HG02642 (cell line): ENCODE data around the gene ATP5F1D.

Experiments
- ATAC-seq: cut with Tn5 transposase; IDR thresholded peaks from one replicate; pipeline ENCODE4 v1.9.1; 2021; ENCODE audit warnings: mild to moderate bottlenecking; ENCODE audit not compliant: unreplicated experiment, poor library complexity

ATP5F1D gene

DNA sequence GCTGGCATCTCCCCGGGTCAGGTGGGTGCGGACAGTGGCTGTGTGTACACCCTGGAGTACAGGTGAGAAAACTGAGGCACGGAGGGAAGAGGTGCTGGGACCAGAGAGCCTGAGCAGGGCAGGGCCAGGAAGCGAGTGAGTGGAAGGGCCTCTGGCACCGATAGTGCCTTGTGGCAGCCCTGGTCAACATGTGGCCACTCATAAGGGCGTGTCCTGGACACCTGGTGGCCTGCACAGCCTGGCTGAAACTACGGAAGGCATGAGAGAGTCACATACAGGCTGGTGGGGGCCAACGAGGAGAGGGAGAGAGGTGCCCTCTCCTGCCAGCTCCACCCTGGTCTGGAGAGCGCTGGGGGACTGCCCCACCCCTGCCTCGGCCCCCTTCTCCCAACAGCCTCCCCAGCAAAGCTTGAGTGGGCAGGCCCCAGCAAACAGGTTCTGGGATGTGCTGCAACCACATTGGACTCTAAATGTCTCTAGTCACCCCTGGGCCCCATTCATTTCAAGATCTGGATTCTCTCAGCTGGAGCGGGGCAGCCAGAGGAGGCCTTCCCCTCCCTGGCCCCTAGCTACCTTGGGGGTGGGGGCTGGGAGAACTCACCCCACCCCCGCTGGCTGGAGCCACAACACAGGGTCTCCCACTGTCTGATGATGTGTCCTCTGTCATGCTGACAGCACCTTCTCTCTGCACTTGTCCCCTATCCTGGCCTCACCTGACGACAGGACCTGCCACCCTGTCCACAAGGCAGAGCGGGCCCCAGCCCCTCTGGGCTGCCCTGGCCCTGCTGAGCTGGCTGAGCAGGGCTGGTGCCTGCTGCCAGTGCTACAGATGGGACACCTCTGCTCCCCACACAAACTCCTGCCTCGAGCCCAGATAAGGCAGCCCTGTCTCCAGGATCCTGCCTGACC, 9.6 kb upstream of the ATP5F1D start:
- ATAC-seq: no peak

- no peak for ATAC-seq
Observed at GRCh38 chr19:1232652-1233072, 8.9 kb upstream of the ATP5F1D start.

DNA sequence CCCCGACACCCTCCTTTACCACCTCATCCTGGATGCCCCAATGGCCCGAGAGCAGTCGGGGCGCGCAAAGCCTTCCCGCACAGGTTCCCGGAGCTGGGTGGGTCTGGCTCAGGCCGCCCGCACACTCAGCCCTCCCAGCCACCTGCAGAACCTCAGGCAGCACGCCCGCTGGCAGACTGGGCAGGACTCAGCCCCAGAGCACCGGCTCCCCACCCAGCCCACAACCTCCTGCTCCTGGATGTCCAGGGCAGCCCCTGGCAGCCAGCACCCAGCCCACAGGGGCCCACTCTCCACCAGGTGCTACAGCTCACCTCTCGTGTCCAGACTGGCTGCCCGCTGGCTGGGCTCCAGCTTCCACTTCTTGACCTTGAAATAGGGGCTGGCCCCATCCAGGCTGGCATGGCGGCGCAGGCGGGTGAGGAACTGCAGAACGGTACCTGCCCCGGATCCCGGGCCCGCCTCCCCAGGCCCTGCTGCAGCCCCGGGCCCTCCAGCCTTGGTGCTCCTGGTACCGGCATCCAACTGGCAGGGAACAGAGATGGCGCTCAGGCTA, 8.4 kb upstream of the ATP5F1D start:
- no peak for ATAC-seq

- no peak for ATAC-seq
Observed at GRCh38 chr19:1234051-1234954, 7.2 kb upstream of the ATP5F1D start.

- no peak for ATAC-seq
Observed at GRCh38 chr19:1234955-1235380, 6.6 kb upstream of the ATP5F1D start.

- ATAC-seq: no peak
Observed at GRCh38 chr19:1235625-1236538, 5.7 kb upstream of the ATP5F1D start.

DNA sequence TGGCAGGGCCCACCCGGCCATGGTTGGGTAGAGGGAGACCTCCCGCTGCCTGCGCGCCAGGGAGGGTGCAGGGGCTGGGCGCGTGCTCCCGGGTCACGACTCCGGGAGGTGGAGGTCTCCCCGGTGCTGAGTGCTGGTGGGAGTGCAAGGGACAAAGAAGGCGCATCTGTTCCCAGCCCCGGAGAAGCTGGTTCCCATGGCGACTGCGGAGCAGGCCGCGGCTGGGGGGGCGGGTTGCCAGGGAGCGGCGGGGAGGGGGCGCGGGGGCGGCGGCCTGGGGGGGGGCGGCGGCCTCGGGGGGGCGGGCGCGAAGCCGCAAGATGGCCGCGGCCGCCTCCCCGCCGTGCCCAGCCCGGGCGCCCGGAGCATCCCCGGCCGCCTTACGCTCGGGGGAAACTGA, 5.0 kb upstream of the ATP5F1D start:
- ATAC-seq: no peak

DNA sequence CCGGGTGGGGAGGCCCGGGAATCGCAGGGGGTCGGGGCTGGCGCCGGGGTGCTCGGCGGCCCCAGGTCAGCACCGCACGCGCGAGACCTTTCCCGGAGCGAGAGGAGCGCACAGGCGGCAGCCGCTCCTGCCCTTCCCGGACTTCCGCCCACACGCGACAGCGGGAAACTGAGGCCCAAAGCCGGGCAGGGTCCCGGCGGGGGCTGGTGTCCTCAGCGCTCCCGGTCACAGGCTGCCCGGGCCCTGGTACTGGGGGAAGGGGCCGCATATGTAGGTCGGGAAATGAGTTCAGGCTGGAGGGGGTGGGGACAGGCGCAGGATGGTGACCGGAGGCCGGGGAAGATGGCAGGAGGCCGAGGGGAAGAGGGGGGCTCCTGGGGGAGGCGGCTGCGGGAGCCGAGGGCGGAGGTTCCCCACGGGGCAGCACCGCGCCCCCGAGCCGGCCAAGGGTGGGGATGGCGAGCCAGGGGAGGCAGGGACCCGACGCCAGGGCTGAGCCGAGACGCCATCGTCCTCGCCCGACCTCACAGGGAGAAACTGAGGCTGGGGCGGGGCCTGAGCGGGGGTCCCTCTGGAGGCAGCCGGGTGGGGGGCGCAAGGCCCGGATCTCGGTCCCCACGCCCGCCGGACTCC, 4.4 kb upstream of the ATP5F1D start:
- ATAC-seq: no peak

DNA sequence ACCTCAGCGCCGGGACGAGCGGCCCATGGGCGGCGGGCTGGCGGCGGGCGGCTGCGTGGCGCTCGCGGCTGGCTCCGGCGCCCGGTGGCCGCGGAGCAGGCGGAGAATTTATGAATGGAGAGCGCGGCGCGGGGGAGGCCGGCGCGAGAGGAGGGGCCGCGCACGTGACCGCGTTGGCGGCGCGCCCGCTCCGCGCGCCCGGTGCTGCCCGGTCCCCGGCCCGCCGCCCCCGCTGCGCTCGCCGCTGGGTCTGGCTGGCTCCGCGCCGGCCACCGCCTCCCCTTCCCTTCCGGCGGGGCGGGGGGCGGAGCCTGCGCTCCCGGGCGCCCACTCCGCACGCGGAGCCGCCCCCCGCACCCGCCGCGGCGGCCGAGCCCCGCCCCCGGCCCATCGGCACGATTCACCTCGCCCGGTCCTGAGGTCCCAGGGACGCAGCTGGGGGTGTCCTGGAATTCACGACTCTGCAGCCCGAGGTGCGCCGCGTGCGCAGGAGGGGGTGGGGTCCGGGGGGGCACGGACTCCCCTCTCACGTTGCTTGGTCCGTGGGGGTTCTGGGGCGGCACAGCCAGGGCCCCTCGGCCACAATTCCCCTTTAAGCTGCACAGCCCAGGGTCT, 3.7 kb upstream of the ATP5F1D start, which contains the start of gene CBARP:
TSS of gene CBARP (minus strand) at position 252 of the 615 bp plus-strand sequence. CDS start 1,905 bp downstream, outside the sequence.
- no peak for ATAC-seq

GRCh38 chr19:1238369-1239303, 2.9 kb upstream of the ATP5F1D start:
- no peak for ATAC-seq

DNA sequence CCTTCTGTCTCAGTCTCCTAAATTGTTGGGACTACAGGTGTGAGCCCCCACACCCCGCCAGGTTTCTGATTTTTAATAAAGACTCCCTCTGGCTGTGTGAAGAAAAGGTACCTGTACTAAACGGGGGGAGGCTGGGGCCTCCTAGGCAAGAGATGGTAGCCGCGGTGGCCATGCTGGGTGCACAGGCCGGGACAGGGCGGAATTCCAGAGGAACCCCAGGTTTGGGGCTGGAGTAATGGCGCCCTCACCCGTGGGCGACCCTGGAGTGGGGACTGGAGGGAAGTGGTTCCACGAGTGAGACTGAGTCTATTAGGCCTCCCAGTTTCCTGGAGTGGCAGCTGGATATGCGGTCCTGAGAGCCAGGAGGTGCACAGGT, 2.1 kb upstream of the ATP5F1D start:
- ATAC-seq: no peak

DNA sequence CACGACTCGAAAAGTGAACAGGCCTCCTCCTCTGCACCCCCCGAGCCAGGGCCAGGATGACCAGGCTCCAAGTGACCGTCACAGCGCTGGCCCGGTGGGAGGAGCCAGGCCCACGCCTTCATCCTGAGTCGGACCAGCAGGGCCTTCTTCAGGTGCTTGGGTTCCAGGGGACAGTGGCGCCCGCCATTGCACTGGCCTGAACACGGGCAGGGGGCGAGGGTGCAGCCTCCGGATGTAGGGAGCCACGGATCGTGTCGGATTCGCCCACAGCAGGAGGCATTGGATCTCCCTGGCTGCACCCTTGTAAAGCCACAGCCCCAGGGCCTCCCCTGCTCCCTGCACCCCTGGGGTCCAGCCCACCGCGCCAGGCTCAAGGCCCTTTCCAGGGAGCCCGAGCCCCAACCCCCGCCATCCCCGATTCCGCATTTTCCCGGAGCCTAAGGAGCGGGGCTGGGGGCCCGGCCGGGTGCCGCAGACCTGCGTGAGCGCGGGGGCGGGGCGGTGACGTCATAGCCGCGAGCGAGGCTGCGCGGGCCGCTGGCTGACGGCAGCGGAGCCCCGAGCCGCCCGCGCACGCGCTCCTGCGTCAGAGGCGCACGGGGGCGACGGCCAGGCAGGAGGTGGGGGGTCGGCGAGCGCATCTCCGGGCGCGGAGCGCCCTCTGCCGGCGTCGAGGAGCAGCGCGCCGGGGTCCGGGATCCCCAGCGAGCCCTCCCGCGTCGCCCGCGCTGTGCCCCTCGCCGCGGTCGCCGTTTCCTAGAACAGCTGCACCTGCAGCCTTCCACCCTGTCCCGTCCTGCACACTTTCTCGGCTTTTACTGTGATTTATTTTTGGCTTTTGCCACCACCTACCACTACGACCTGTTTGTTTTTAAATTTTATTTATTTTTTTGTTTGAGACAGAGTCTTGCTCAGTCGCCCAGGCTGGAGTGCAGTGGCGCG, 1.5 kb upstream of the ATP5F1D start:
- ATAC-seq: peak; percentile 43

DNA sequence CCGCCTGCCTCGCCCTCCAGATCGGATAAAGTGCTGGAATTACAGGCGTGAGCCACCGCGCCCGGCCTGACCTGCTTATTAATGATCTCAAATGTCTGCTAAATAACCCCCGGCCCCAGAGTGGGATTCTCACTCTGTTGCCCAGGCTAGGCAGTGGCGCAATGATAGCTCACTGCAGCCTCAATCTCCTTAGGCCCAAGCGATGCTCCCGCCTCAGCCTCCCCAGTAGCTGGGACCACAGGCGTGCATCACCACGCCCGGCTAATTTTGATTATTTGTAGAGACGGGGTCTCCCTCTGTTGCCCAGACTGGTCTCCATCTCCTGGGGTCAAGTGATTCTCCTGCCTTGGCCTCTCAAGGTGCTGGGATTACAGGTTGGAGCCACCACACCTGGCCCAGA, 626 bp upstream of the ATP5F1D start:
- no peak for ATAC-seq

DNA sequence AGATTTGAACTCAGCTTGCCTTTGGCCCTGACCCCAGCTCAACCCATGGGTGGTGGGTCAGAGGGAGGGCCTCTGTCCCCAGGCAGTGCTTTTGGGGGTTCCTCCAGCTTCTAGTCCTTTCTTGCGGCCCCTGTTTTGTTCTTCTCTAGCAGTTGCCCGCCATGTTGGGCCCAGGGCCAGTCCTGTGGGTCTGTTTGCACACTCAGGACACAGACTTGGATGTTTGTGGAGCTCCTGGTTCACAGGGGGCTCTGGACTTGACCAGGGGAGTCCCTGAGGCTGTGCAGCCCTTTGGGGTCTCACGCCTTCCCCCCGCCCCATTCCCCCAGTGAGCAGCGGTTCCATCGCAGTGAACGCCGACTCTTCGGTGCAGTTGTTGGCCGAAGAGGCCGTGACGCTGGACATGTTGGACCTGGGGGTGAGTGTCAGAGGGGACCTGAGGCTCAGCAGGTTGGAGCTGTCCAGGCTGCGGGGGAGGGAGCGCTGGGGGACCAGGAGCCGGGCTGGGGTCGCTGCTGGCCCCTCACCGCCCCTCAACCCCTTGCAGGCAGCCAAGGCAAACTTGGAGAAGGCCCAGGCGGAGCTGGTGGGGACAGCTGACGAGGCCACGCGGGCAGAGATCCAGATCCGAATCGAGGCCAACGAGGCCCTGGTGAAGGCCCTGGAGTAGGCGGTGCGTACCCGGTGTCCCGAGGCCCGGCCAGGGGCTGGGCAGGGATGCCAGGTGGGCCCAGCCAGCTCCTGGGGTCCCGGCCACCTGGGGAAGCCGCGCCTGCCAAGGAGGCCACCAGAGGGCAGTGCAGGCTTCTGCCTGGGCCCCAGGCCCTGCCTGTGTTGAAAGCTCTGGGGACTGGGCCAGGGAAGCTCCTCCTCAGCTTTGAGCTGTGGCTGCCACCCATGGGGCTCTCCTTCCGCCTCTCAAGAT, 2.5 kb downstream of the ATP5F1D start:
- ATAC-seq: no peak

GRCh38 chr19:1244693-1245451, 3.3 kb downstream of the ATP5F1D start:
- ATAC-seq: no peak
